Measurements from ENCODE around the gene PROCA1. TPM values are rescaled to one million over a fixed set of nuclear protein-coding genes. Genes with fewer than 3 reads are reported as not detected.

PROCA1 gene
- total and polyA plus RNA-seq, 9 of the 15 experiments (the other 6 are each of a cell fraction or from before 2014, with no cell fraction given), result 0.78 to 16.2 (median 5.6) TPM

DNA sequence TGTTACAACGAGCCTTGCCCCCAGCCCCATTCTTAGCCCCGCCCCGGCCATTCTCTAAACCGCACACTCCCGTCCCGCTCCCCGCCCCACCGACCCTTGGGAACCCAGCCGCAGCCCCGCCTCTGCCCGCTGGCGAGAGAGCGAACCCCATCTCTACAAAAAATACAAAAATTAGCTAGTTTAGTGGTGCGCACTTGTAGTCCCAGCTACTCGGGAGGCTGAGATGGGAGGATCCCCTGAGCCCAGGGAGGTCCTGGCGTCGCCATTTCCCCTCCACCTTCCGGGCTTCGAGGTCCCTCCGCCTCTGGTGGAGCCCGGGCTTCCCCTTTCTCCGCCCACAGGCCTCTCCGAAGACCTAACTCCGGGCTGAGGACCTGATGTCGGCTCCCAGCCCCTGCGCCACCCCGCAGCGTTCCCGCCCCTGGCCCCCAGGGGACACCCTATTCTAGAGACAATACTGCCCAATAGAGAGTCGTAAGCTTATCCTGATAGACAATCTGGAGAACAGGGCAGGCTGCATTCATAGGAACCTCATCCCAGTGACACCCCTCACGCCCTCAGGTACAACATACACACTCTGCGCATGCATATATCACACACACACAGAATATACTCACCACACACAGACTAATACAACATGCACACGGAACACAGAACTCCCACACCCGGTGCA is 480 bp upstream of the PROCA1 start (continued):
- TF ChIP-seq, protein P1, sequence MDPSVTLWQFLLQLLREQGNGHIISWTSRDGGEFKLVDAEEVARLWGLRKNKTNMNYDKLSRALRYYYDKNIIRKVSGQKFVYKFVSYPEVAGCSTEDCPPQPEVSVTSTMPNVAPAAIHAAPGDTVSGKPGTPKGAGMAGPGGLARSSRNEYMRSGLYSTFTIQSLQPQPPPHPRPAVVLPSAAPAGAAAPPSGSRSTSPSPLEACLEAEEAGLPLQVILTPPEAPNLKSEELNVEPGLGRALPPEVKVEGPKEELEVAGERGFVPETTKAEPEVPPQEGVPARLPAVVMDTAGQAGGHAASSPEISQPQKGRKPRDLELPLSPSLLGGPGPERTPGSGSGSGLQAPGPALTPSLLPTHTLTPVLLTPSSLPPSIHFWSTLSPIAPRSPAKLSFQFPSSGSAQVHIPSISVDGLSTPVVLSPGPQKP (CRISPR knock-in tag; IDR thresholded peaks at IDR 0.05), result no peak
- TF ChIP-seq ZNF695 (CRISPR knock-in tag; IDR thresholded peaks at IDR 0.05), result no peak
- TF ChIP-seq CAMTA2 (CRISPR knock-in tag; conservative IDR thresholded peaks at IDR 0.05), result no peak
- TF ChIP-seq, protein P2, sequence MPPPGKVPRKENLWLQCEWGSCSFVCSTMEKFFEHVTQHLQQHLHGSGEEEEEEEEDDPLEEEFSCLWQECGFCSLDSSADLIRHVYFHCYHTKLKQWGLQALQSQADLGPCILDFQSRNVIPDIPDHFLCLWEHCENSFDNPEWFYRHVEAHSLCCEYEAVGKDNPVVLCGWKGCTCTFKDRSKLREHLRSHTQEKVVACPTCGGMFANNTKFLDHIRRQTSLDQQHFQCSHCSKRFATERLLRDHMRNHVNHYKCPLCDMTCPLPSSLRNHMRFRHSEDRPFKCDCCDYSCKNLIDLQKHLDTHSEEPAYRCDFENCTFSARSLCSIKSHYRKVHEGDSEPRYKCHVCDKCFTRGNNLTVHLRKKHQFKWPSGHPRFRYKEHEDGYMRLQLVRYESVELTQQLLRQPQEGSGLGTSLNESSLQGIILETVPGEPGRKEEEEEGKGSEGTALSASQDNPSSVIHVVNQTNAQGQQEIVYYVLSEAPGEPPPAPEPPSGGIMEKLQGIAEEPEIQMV (tag; conservative IDR thresholded peaks at IDR 0.05; ENCODE audit: low read depth), result no peak
- TF ChIP-seq CHD2 (IDR thresholded peaks at IDR 0.05; ENCODE audit: low read depth, low read length), result no peak
- TF ChIP-seq SRSF1 (IDR thresholded peaks at IDR 0.05; ENCODE audit: low read depth, low read length), result no peak
- TF ChIP-seq TCFL5 (CRISPR knock-in tag; conservative IDR thresholded peaks at IDR 0.05), result no peak
- no peak for TF ChIP-seq ZNF431 (CRISPR knock-in tag; IDR thresholded peaks at IDR 0.05)
- no peak for TF ChIP-seq ZNF232 (CRISPR knock-in tag; IDR thresholded peaks at IDR 0.05)
- no peak for TF ChIP-seq SNIP1 (IDR thresholded peaks at IDR 0.05; ENCODE audit: low read depth)
- TF ChIP-seq, protein P3, sequence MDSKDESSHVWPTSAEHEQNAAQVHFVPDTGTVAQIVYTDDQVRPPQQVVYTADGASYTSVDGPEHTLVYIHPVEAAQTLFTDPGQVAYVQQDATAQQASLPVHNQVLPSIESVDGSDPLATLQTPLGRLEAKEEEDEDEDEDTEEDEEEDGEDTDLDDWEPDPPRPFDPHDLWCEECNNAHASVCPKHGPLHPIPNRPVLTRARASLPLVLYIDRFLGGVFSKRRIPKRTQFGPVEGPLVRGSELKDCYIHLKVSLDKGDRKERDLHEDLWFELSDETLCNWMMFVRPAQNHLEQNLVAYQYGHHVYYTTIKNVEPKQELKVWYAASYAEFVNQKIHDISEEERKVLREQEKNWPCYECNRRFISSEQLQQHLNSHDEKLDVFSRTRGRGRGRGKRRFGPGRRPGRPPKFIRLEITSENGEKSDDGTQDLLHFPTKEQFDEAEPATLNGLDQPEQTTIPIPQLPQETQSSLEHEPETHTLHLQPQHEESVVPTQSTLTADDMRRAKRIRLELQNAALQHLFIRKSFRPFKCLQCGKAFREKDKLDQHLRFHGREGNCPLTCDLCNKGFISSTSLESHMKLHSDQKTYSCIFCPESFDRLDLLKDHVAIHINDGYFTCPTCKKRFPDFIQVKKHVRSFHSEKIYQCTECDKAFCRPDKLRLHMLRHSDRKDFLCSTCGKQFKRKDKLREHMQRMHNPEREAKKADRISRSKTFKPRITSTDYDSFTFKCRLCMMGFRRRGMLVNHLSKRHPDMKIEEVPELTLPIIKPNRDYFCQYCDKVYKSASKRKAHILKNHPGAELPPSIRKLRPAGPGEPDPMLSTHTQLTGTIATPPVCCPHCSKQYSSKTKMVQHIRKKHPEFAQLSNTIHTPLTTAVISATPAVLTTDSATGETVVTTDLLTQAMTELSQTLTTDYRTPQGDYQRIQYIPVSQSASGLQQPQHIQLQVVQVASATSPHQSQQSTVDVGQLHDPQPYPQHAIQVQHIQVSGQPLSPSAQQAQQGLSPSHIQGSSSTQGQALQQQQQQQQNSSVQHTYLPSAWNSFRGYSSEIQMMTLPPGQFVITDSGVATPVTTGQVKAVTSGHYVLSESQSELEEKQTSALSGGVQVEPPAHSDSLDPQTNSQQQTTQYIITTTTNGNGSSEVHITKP (IDR thresholded peaks at IDR 0.05; ENCODE audit: partially characterized antibody), result no peak
- TF ChIP-seq PURB (CRISPR knock-in tag; IDR thresholded peaks at IDR 0.05; ENCODE audit: low read depth), result no peak
- TF ChIP-seq RNF2 (IDR thresholded peaks at IDR 0.05), result no peak; the same call in 1 of the 2 replicates
- TF ChIP-seq ATF7 (IDR thresholded peaks at IDR 0.05), result no peak
- TF ChIP-seq KAT2B (IDR thresholded peaks at IDR 0.05; ENCODE audit: low read depth, low read length), result no peak
- TF ChIP-seq ZNF146 (CRISPR knock-in tag; IDR thresholded peaks at IDR 0.05; ENCODE audit: unreplicated experiment), result no peak
- TF ChIP-seq MECOM (CRISPR knock-in tag; IDR thresholded peaks at IDR 0.05), result no peak; the same call in 1 of the 2 replicates
- TF ChIP-seq ESRRA (IDR thresholded peaks at IDR 0.05; ENCODE audit: borderline replicate concordance, low read depth), result no peak
- peak; percentile 62; the same call in 1 of the 2 replicates for TF ChIP-seq ZBTB7A (IDR thresholded peaks at IDR 0.05; ENCODE audit: borderline replicate concordance, control insufficient read depth, low read depth, low read length)
- TF ChIP-seq, protein P4, sequence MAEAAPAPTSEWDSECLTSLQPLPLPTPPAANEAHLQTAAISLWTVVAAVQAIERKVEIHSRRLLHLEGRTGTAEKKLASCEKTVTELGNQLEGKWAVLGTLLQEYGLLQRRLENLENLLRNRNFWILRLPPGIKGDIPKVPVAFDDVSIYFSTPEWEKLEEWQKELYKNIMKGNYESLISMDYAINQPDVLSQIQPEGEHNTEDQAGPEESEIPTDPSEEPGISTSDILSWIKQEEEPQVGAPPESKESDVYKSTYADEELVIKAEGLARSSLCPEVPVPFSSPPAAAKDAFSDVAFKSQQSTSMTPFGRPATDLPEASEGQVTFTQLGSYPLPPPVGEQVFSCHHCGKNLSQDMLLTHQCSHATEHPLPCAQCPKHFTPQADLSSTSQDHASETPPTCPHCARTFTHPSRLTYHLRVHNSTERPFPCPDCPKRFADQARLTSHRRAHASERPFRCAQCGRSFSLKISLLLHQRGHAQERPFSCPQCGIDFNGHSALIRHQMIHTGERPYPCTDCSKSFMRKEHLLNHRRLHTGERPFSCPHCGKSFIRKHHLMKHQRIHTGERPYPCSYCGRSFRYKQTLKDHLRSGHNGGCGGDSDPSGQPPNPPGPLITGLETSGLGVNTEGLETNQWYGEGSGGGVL (CRISPR knock-in tag; IDR thresholded peaks at IDR 0.05), result no peak
- no peak for TF ChIP-seq HSF4 (CRISPR knock-in tag; IDR thresholded peaks at IDR 0.05; ENCODE audit: borderline replicate concordance)
- no peak for TF ChIP-seq RBM39 (optimal IDR thresholded peaks at IDR 0.05; ENCODE audit: low read depth, low read length)
